ENCODE measurements around the gene ELAVL3. TPM values are rescaled to one million over a fixed set of nuclear protein-coding genes. Genes with fewer than 3 reads are reported as not detected.

ELAVL3 gene
- polyA plus RNA-seq, 1 of the 3 experiments (the other 2 are of a cell fraction): 0.48 TPM

DNA sequence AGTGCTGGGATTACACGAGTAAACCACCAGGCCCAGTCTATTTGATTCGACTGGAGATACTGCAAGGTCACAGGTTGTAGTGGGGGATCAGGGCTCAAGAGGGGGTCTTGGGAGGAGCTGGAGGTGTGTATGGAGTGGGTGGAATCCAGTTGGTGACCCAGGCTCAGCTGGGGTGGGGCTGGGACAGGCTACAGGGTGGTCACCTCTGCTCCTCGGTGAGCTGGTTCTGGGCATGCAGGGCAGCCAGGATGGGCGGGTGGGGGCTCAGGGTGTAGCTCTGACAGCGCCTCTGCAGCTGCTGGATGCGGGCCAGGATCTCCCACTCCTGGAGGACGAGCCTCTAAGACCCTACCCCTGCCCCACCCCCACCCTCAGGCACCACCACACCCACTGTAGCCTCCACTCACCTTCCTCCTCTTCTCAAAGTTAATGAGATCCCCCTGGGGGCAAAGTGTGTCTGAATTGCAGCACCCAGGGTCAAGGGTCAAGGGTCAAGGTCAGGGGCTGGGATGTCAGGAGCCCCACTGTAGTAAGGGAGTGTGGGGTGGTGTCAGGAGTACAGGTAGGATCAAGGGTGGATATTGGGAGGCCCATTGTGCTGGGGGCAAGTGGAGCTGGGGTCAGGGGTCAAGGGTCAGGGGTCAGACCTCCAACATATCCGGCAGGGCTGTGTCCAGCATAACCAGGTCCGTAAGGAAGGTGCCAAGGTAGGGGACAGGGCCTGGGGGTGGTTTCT, 78.9 kb downstream of the ELAVL3 start:
- H2AFZ ChIP-seq (ENCODE audit: low read depth): no peak overlapping the region
- no peak overlapping the region for H3K4me3 ChIP-seq (ENCODE audit: low read depth in 2 of 2, low read length in 1 of 2)
- no peak overlapping the region for H3K4me2 ChIP-seq
- no peaks in the 10 kb centered on the region for H3F3A ChIP-seq (replicated peaks; ENCODE audit: insufficient read depth)
- H3K4me1 ChIP-seq (ENCODE audit: control insufficient read depth in 1 of 2, insufficient read depth in 2 of 2, low read depth in 1 of 2, low read length in 1 of 2): no peaks in the 10 kb centered on the region
- CTCF ChIA-PET: interaction anchor here (0.5 to 1.5 kb wide), 5 partner anchors 18 to 152 kb away, joined by 3 to 5 read pairs (median 4); partner anchors contain the start of gene EPOR
- POLR2A ChIA-PET: no interaction called here
- no peak overlapping the region for H3K9ac ChIP-seq
- H3K9me3 ChIP-seq: no peaks in the 10 kb centered on the region
- H3K27ac ChIP-seq (ENCODE audit: low read depth in 2 of 2, low read length in 1 of 2): no peak overlapping the region
- H4K20me1 ChIP-seq (ENCODE audit: insufficient read depth): no peaks in the 10 kb centered on the region
- no peaks in the 10 kb centered on the region for H3K79me2 ChIP-seq (ENCODE audit: insufficient read depth)
- WGBS (ENCODE audit: low lambda C conversion rate): 87% methylated on average over 4 of the region's 9 CpGs
- TF ChIP-seq EP300 (IDR thresholded peaks at IDR 0.05; ENCODE audit: borderline replicate concordance in 1 of 2, low read depth in 1 of 2, low read length in 1 of 2) (no peak), GATA2 (CRISPR knock-in tag; IDR thresholded peaks at IDR 0.05) (no peak), EZH2phosphoT487 (IDR thresholded peaks at IDR 0.05; ENCODE audit: borderline replicate concordance, low read depth) (no peak), NRF1 (IDR thresholded peaks at IDR 0.05; ENCODE audit: low read depth, low read length) (no peak), TAF1 (IDR thresholded peaks at IDR 0.05; ENCODE audit: borderline replicate concordance, low read depth, low read length) (no peak), TCF12 (IDR thresholded peaks at IDR 0.05) (no peak), FOXJ3 (CRISPR knock-in tag; IDR thresholded peaks at IDR 0.05) (no peak), YY1 (IDR thresholded peaks at IDR 0.05; ENCODE audit: low read depth) (no peak), FOXM1 (IDR thresholded peaks at IDR 0.05; ENCODE audit: low read depth) (no peak), ELF1 (IDR thresholded peaks at IDR 0.05) (no peak), FOSL2 (IDR thresholded peaks at IDR 0.05; ENCODE audit: borderline replicate concordance, low read depth) (no peak)
- TF ChIP-seq, protein P1, sequence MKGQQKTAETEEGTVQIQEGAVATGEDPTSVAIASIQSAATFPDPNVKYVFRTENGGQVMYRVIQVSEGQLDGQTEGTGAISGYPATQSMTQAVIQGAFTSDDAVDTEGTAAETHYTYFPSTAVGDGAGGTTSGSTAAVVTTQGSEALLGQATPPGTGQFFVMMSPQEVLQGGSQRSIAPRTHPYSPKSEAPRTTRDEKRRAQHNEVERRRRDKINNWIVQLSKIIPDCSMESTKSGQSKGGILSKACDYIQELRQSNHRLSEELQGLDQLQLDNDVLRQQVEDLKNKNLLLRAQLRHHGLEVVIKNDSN (IDR thresholded peaks at IDR 0.05; ENCODE audit: borderline replicate concordance, low read depth): no peak
- TF ChIP-seq, protein P2, sequence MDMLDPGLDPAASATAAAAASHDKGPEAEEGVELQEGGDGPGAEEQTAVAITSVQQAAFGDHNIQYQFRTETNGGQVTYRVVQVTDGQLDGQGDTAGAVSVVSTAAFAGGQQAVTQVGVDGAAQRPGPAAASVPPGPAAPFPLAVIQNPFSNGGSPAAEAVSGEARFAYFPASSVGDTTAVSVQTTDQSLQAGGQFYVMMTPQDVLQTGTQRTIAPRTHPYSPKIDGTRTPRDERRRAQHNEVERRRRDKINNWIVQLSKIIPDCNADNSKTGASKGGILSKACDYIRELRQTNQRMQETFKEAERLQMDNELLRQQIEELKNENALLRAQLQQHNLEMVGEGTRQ (IDR thresholded peaks at IDR 0.05; ENCODE audit: borderline replicate concordance, low read depth, low read length): no peak
- TF ChIP-seq, protein P3, sequence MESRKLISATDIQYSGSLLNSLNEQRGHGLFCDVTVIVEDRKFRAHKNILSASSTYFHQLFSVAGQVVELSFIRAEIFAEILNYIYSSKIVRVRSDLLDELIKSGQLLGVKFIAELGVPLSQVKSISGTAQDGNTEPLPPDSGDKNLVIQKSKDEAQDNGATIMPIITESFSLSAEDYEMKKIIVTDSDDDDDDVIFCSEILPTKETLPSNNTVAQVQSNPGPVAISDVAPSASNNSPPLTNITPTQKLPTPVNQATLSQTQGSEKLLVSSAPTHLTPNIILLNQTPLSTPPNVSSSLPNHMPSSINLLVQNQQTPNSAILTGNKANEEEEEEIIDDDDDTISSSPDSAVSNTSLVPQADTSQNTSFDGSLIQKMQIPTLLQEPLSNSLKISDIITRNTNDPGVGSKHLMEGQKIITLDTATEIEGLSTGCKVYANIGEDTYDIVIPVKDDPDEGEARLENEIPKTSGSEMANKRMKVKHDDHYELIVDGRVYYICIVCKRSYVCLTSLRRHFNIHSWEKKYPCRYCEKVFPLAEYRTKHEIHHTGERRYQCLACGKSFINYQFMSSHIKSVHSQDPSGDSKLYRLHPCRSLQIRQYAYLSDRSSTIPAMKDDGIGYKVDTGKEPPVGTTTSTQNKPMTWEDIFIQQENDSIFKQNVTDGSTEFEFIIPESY (IDR thresholded peaks at IDR 0.05; ENCODE audit: borderline replicate concordance, low read depth): no peak
- TF ChIP-seq, protein P4, sequence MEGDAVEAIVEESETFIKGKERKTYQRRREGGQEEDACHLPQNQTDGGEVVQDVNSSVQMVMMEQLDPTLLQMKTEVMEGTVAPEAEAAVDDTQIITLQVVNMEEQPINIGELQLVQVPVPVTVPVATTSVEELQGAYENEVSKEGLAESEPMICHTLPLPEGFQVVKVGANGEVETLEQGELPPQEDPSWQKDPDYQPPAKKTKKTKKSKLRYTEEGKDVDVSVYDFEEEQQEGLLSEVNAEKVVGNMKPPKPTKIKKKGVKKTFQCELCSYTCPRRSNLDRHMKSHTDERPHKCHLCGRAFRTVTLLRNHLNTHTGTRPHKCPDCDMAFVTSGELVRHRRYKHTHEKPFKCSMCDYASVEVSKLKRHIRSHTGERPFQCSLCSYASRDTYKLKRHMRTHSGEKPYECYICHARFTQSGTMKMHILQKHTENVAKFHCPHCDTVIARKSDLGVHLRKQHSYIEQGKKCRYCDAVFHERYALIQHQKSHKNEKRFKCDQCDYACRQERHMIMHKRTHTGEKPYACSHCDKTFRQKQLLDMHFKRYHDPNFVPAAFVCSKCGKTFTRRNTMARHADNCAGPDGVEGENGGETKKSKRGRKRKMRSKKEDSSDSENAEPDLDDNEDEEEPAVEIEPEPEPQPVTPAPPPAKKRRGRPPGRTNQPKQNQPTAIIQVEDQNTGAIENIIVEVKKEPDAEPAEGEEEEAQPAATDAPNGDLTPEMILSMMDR (IDR thresholded peaks at IDR 0.05): no peak
- TF ChIP-seq, protein P5, sequence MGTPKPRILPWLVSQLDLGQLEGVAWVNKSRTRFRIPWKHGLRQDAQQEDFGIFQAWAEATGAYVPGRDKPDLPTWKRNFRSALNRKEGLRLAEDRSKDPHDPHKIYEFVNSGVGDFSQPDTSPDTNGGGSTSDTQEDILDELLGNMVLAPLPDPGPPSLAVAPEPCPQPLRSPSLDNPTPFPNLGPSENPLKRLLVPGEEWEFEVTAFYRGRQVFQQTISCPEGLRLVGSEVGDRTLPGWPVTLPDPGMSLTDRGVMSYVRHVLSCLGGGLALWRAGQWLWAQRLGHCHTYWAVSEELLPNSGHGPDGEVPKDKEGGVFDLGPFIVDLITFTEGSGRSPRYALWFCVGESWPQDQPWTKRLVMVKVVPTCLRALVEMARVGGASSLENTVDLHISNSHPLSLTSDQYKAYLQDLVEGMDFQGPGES (IDR thresholded peaks at IDR 0.05; ENCODE audit: low read depth, low read length): no peak
- no peaks in the 10 kb centered on the region for H3K27me3 ChIP-seq (ENCODE audit: insufficient read depth)
- H3K36me3 ChIP-seq (replicated peaks in 1 of 2; ENCODE audit: control insufficient read depth in 1 of 2, insufficient read depth in 2 of 2, low read length in 1 of 2): no peaks in the 10 kb centered on the region
- DNase-seq: peak; percentile 35
- H3K9me2 ChIP-seq: no peaks in the 10 kb centered on the region

Small RNAs within 50 kb of the gene (small RNA-seq; reads per million reads assigned to genes)
- gene MIR7974: 0 to 1.5 (median 0) reads per million in 7 experiments
- 0 reads per million in 7 experiments for gene RF00019
- gene RN7SL833P: 0 to 4.7 (median 0) reads per million in 7 experiments

Other genes with a start within 250 kb of the ELAVL3 start
- 0.21 TPM in 1 of 2 replicates, not detected in the other for gene ANGPTL8, start 241.4 kb downstream of the ELAVL3 start, polyA plus RNA-seq (2012; rRNA removed)
- gene DOCK6, start 218.5 kb downstream of the ELAVL3 start, polyA plus RNA-seq (2012; rRNA removed): 14.0 and 18.3 TPM in 2 replicates
- not detected in 2 replicates for gene TSPAN16, start 184.9 kb downstream of the ELAVL3 start, polyA plus RNA-seq (2012; rRNA removed)
- 25.0 and 27.0 TPM in 2 replicates for gene RAB3D, start 141.4 kb downstream of the ELAVL3 start, polyA plus RNA-seq (2012; rRNA removed)
- 209 and 219 TPM in 2 replicates for gene TMEM205, start 134.8 kb downstream of the ELAVL3 start, polyA plus RNA-seq (2012; rRNA removed)
- gene CCDC159, start 134.5 kb downstream of the ELAVL3 start, polyA plus RNA-seq (2012; rRNA removed): 25.2 and 30.1 TPM in 2 replicates
- gene PLPPR2, start 125.6 kb downstream of the ELAVL3 start, polyA plus RNA-seq (2012; rRNA removed): 18.9 and 26.2 TPM in 2 replicates
- 2.8 and 3.0 TPM in 2 replicates for gene SWSAP1, start 106.4 kb downstream of the ELAVL3 start, polyA plus RNA-seq (2012; rRNA removed)
- gene EPOR, start 96.7 kb downstream of the ELAVL3 start, polyA plus RNA-seq (2012; rRNA removed): 15.4 and 16.8 TPM in 2 replicates
- gene RGL3, start 61.7 kb downstream of the ELAVL3 start, polyA plus RNA-seq (2012; rRNA removed): 13.3 and 13.5 TPM in 2 replicates
- gene ODAD3, start 45.9 kb downstream of the ELAVL3 start, polyA plus RNA-seq (2012; rRNA removed): 3.2 and 4.2 TPM in 2 replicates
- gene PRKCSH, start 45.4 kb downstream of the ELAVL3 start, polyA plus RNA-seq (2012; rRNA removed): 198 and 502 TPM in 2 replicates
- 14.5 and 14.7 TPM in 2 replicates for gene ZNF653, start 24.8 kb upstream of the ELAVL3 start, polyA plus RNA-seq (2012; rRNA removed)
- 35.6 and 43.8 TPM in 2 replicates for gene ECSIT, start 48.1 kb upstream of the ELAVL3 start, polyA plus RNA-seq (2012; rRNA removed)
- 4.6 and 6.6 TPM in 2 replicates for gene CNN1, start 57.8 kb upstream of the ELAVL3 start, polyA plus RNA-seq (2012; rRNA removed)
- 139 and 157 TPM in 2 replicates for gene ELOF1, start 78.2 kb upstream of the ELAVL3 start, polyA plus RNA-seq (2012; rRNA removed)
- 0.87 and 1.6 TPM in 2 replicates for gene ACP5, start 96.6 kb upstream of the ELAVL3 start, polyA plus RNA-seq (2012; rRNA removed)
- gene ZNF627, start 116.4 kb upstream of the ELAVL3 start, polyA plus RNA-seq (2012; rRNA removed): 5.8 and 9.1 TPM in 2 replicates

Data from SK-N-SH (cell line).